Neural progenitor cell (in vitro differentiated cells): Measurements from ENCODE around the gene PHF3.

ENCODE experiments used
- CTCF ChIP-seq: fragments of 200-600 bp; sonication (generic); IDR thresholded peaks from 2 replicates; pipeline ENCODE4 v1.5.1; 2017; ENCODE audit warnings: antibody characterized with exemption, mild to moderate bottlenecking
- EZH2 ChIP-seq: fragments of 200-600 bp; sonication (generic); IDR thresholded peaks from 2 replicates; pipeline ENCODE4 v1.6.1; 2017; ENCODE audit warnings: antibody characterized with exemption, mild to moderate bottlenecking, moderate library complexity
- EZH2phosphoT487 ChIP-seq: fragments of 200-600 bp; sonication (generic); IDR thresholded peaks from 2 replicates; pipeline ENCODE4 v1.6.1; 2017; ENCODE audit warnings: antibody characterized with exemption

DNA sequence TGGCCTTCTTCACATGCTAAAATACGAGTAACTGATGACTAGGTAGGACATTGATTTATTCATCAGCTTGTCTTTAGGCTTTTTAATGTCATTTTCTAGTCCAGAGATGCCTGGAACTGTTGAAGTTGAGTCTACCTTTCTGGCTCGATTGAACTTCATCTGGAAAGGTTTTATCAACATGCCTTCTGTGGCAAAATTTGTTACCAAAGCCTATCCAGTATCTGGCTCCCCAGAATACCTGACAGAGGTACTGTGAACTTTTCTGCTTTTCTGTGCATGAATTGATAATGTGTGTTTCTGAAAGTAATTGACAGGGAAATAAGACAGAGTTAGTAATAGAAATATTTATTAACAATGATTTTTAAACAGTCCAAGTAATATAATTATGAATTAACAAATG, 71.0 kb downstream of the PHF3 start:
- TF ChIP-seq CTCF, result no peak
- TF ChIP-seq EZH2, result no peak
- TF ChIP-seq EZH2phosphoT487, result no peak
